IMR-90 (cell line): Measurements from ENCODE around the gene LY6G6D. TPM values are rescaled to one million over a fixed set of nuclear protein-coding genes. Genes with fewer than 3 reads are reported as not detected.
A peak's percentile ranks its signal among the peaks of the same experiment; 100 is the strongest.

Experiments
- ATAC-seq: fragments of 200-7000 bp; cut with Tn5 transposase; 2 replicates; pipeline ENCODE4 v1.9.1; 2020; ENCODE audit warnings: low read depth, mild to moderate bottlenecking, moderate library complexity
- BruUV-seq: library from RNA; stranded (reverse); fragments of 400-500 nt; replicated peaks from 2 replicates; lab custom pipeline; 2021; lab: Mats Ljungman, UMichigan
- CTCF ChIA-PET: fragments of 300-600 bp; formaldehyde crosslinking; extraction: SDS; loops from one replicate; lab custom pipeline; 2021; ENCODE audit warnings: antibody characterized with exemption; lab: Yijun Ruan, JAX
- POLR2A ChIA-PET: fragments of 300-600 bp; sonication (Branson Sonifier 250); formaldehyde crosslinking; loops from one replicate; lab custom pipeline; 2022; ENCODE audit warnings: antibody characterized with exemption; ENCODE audit not compliant: unreplicated experiment; lab: Charles Lee
- DNase-seq: peaks from one replicate; pipeline ENCODE4 v3.0.0; 2013
- H2AFZ ChIP-seq: replicated peaks from 2 replicates; pipeline ENCODE3; 2013; ENCODE audit warnings: low read length, mild to moderate bottlenecking; ENCODE audit not compliant: poor library complexity
- H2AK5ac ChIP-seq: 2 replicates; pipeline ENCODE4 v1.6.1; 2013; ENCODE audit warnings: low read depth, low read length, inconsistent platforms
- H2AK9ac ChIP-seq: replicated peaks from 2 replicates; pipeline ENCODE3; 2013; ENCODE audit warnings: mild to moderate bottlenecking, low read depth, low read length, moderate library complexity; ENCODE audit not compliant: poor library complexity
- H2BK120ac ChIP-seq: 2 replicates; pipeline ENCODE4 v1.6.1; 2013; ENCODE audit warnings: low read depth, low read length, inconsistent platforms
- H2BK15ac ChIP-seq: 3 replicates; pipeline ENCODE4 v1.6.1; 2013; ENCODE audit warnings: low read depth, low read length, inconsistent platforms
- H2BK20ac ChIP-seq: 2 replicates; pipeline ENCODE4 v1.6.1; 2013; ENCODE audit warnings: low read depth, mild to moderate bottlenecking, inconsistent platforms, low read length, moderate library complexity
- H2BK5ac ChIP-seq: 2 replicates; pipeline ENCODE4 v1.6.1; 2013; ENCODE audit warnings: mild to moderate bottlenecking, low read depth, low read length, inconsistent platforms; ENCODE audit not compliant: poor library complexity, severe bottlenecking
- H3K14ac ChIP-seq: replicated peaks from 2 replicates; pipeline ENCODE4 v1.6.1; 2013; ENCODE audit warnings: low read depth, low read length, inconsistent platforms
- H3K18ac ChIP-seq: 2 replicates; pipeline ENCODE4 v1.6.1; 2013; ENCODE audit warnings: low read depth, low read length, control low read depth
- H3K23ac ChIP-seq: 2 replicates; pipeline ENCODE4 v1.6.1; 2013; ENCODE audit warnings: low read depth, low read length, inconsistent platforms
- H3K27ac ChIP-seq: 2 replicates; pipeline ENCODE4 v1.5.1; 2013; ENCODE audit warnings: mild to moderate bottlenecking, control low read depth, low read length; ENCODE audit not compliant: insufficient read depth
- H3K27me3 ChIP-seq: 2 replicates; pipeline ENCODE4 v1.6.1; 2013; ENCODE audit warnings: low read length; ENCODE audit not compliant: control insufficient read depth, insufficient read depth
- H3K36me3 ChIP-seq: 2 replicates; pipeline ENCODE4 v1.6.1; 2013; ENCODE audit warnings: low read length, mixed read lengths; ENCODE audit not compliant: control insufficient read depth, insufficient read depth
- H3K4ac ChIP-seq: 2 replicates; pipeline ENCODE4 v1.6.1; 2013; ENCODE audit warnings: low read depth, low read length, inconsistent platforms
- H3K4me1 ChIP-seq: 2 replicates; pipeline ENCODE4 v1.6.1; 2013; ENCODE audit warnings: low read length, mixed read lengths; ENCODE audit not compliant: control insufficient read depth, insufficient read depth
- H3K4me2 ChIP-seq: 2 replicates; pipeline ENCODE4 v1.6.1; 2013; ENCODE audit warnings: low read depth, mild to moderate bottlenecking, control low read depth, low read length, moderate library complexity
- H3K4me3 ChIP-seq: 2 replicates; pipeline ENCODE4 v1.5.1; 2013; ENCODE audit warnings: low read depth, mild to moderate bottlenecking, control low read depth, low read length, moderate library complexity; ENCODE audit not compliant: insufficient read depth
- H3K56ac ChIP-seq: 2 replicates; pipeline ENCODE4 v1.6.1; 2013; ENCODE audit warnings: low read length, inconsistent platforms; ENCODE audit not compliant: insufficient read depth; ENCODE audit errors: extremely low read depth
- H3K79me1 ChIP-seq, 2 experiments: 2 replicates each; pipeline ENCODE4 v1.6.1; 2013; ENCODE audit warnings: low read length in 2 of 2, inconsistent platforms in 1 of 2, low read depth in 1 of 2
- H3K9ac ChIP-seq: 2 replicates; pipeline ENCODE4 v1.6.1; 2013; ENCODE audit warnings: low read depth, low read length, control low read depth
- H3K9me1 ChIP-seq: 2 replicates; pipeline ENCODE4 v1.6.1; 2013; ENCODE audit warnings: low read length, inconsistent platforms; ENCODE audit not compliant: insufficient read depth
- H3K9me3 ChIP-seq: 2 replicates; pipeline ENCODE4 v1.6.1; 2013; ENCODE audit warnings: low read length; ENCODE audit not compliant: control insufficient read depth, insufficient read depth
- H4K20me1 ChIP-seq: 2 replicates; pipeline ENCODE4 v1.6.1; 2013; ENCODE audit warnings: low read length, inconsistent platforms; ENCODE audit not compliant: insufficient read depth
- H4K5ac ChIP-seq: 2 replicates; pipeline ENCODE4 v1.6.1; 2013; ENCODE audit warnings: mild to moderate bottlenecking, low read depth, low read length, control low read depth
- H4K8ac ChIP-seq, 2 experiments: 2 replicates each; pipeline ENCODE4 v1.6.1; 2013; ENCODE audit warnings: low read depth in 2 of 2, low read length in 2 of 2, control low read depth in 1 of 2, inconsistent platforms in 1 of 2
- H4K91ac ChIP-seq: 2 replicates; pipeline ENCODE4 v1.6.1; 2013; ENCODE audit warnings: low read depth, low read length, inconsistent platforms; ENCODE audit not compliant: insufficient read depth
- CHD1 ChIP-seq: IDR thresholded peaks from 2 replicates; pipeline ENCODE4 v1.6.1; 2012; ENCODE audit warnings: low read depth, low read length, improper control_type of control experiment
- NFE2L2 ChIP-seq: fragments of 150-350 bp; IDR thresholded peaks from 2 replicates; pipeline ENCODE4 v1.6.1; 2016; ENCODE audit warnings: low read depth, mild to moderate bottlenecking, low read length
- POLR2A ChIP-seq: IDR thresholded peaks from 2 replicates; pipeline ENCODE4 v1.6.1; 2012; ENCODE audit warnings: mild to moderate bottlenecking, low read depth, low read length
- RAD21 ChIP-seq: IDR thresholded peaks from 2 replicates; pipeline ENCODE4 v1.6.1; 2012; ENCODE audit warnings: low read length, improper control_type of control experiment
- RFX5 ChIP-seq: IDR thresholded peaks from 2 replicates; pipeline ENCODE4 v1.8.0; 2012; ENCODE audit warnings: low read depth, mild to moderate bottlenecking, low read length, moderate library complexity
- WGBS, 2 experiments: methylation state at CpG; one replicate each; pipeline versions ENCODE4 v1.1.5 to v1.1.7; 2013; ENCODE audit warnings: missing lambda C conversion rate in 2 of 2; ENCODE audit not compliant: insufficient read length in 1 of 2; ENCODE audit errors: extremely low coverage in 2 of 2; 5-methylcytosine and 5-hydroxymethylcytosine counted together
- dilution Hi-C: fragments of 300-500 bp; cut with HindIII; formaldehyde crosslinking; loops from one replicate; pipeline ENCODE4 v1.14.3; 2018; ENCODE audit warnings: low sequenced_read_pairs; ENCODE audit not compliant: unreplicated experiment
- in situ Hi-C: fragments of 300-500 bp; cut with MboI; formaldehyde crosslinking; loops from 3 replicates; pipeline ENCODE4 v1.14.3; 2019; ENCODE audit warnings: low sequenced_read_pairs, inconsistent platforms, mixed read lengths
- intact Hi-C: fragments of 100-400 bp; cut with micrococcal nuclease; formaldehyde crosslinking; loops from 2 replicates; pipeline ENCODE4 v1.10.0; 2022
- polyA plus RNA-seq, 3 experiments: library from polyadenylated mRNA; depleted of rRNA; stranded (reverse); fragments of >200 nt; gene quantifications; 2 replicates each; pipeline ENCODE4 v1.2.3, GENCODE V29; 2012; ENCODE audit warnings: low replicate concordance in 1 of 3
- total RNA-seq: library from RNA; depleted of rRNA; stranded (reverse); fragments of >200 nt; gene quantifications from 2 replicates; pipeline ENCODE4 v1.2.3, GENCODE V29; 2012
- TF ChIP-seq, protein P1 (sequence below): fragments of 150-350 bp; IDR thresholded peaks from 2 replicates; pipeline ENCODE4 v1.6.1; 2017; ENCODE audit warnings: mild to moderate bottlenecking, antibody characterized with exemption, low read length, low read depth
- TF ChIP-seq, protein P2 (sequence below): fragments of 150-350 bp; IDR thresholded peaks from 2 replicates; pipeline ENCODE4 v1.6.1; 2016; ENCODE audit warnings: low read depth, mild to moderate bottlenecking, low read length, moderate library complexity, borderline replicate concordance

The LY6G6D gene
- total and polyA plus RNA-seq, 2 of the 4 experiments (the other 2 are of a cell fraction) = not detected

DNA sequence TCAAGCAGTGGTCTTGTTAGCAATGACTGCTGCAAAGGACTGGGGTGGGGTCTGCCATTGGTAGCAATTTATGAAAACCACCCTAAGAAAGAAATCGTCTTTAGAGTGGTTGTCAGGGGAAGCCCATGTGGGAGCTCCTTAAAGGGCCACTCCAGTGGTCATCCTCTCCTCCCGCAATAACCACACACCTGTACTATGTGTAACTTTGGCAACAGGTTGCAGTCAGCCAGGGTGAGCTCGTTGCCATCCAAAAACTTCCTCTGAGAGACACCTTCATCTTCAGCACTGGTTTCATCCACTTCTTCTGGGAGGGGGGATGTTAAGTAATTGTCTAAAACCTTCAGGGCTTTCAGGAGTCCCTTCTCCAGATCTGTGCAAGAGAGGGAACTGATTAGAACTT is 16.9 kb downstream of the LY6G6D start:
- Histone ChIP-seq H2BK20ac (no peak overlapping the region), H2AK9ac (no peak overlapping the region), H3K27ac (no peak overlapping the region), H2AFZ (no peak overlapping the region), H2AK5ac (no peak overlapping the region), H4K91ac (no peak overlapping the region), H2BK5ac (no peak overlapping the region), H3K4me1 (peaks cover 13% of the 10 kb centered on the region), H3K36me3 (peaks cover 42% of the 10 kb centered on the region), H4K5ac (no peak overlapping the region), H3K18ac (no peak overlapping the region), H3K23ac (0 out of 2 replicates have a peak overlapping the region, but pooled peaks have one; percentile 49), H3K9ac (no peak overlapping the region), H3K4me3 (no peak overlapping the region), H4K8ac (no peak overlapping the region), H3K14ac (no peak overlapping the region), H3K9me1 (peaks cover 10% of the 10 kb centered on the region), H3K9me3 (no peaks in the 10 kb centered on the region), H3K56ac (no peak overlapping the region), H4K20me1 (peaks cover 38% of the 10 kb centered on the region), H2BK15ac (no peak overlapping the region), H3K4me2 (no peak overlapping the region), H3K4ac (no peak overlapping the region), H3K79me1 (peaks cover 3 to 72% of the 10 kb centered on the region in 2 experiments; a peak in 3 of 4 replicates), H2BK120ac (no peak overlapping the region), H3K27me3 (no peaks in the 10 kb centered on the region)
- no TSS peak for BruUV-seq
- CTCF ChIA-PET = interaction anchor here (0.6 kb wide), 1 partner anchor 16 kb away, joined by 3 read pairs; no protein-coding TSS in a partner anchor
- POLR2A ChIA-PET = no interaction called here
- ATAC-seq = no peak
- no peak for DNase-seq
- TF ChIP-seq RAD21 = no peak
- TF ChIP-seq NFE2L2 = no peak
- no peak for TF ChIP-seq CHD1
- TF ChIP-seq, protein P1, sequence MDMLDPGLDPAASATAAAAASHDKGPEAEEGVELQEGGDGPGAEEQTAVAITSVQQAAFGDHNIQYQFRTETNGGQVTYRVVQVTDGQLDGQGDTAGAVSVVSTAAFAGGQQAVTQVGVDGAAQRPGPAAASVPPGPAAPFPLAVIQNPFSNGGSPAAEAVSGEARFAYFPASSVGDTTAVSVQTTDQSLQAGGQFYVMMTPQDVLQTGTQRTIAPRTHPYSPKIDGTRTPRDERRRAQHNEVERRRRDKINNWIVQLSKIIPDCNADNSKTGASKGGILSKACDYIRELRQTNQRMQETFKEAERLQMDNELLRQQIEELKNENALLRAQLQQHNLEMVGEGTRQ = no peak
- no peak for TF ChIP-seq RFX5
- TF ChIP-seq, protein P2, sequence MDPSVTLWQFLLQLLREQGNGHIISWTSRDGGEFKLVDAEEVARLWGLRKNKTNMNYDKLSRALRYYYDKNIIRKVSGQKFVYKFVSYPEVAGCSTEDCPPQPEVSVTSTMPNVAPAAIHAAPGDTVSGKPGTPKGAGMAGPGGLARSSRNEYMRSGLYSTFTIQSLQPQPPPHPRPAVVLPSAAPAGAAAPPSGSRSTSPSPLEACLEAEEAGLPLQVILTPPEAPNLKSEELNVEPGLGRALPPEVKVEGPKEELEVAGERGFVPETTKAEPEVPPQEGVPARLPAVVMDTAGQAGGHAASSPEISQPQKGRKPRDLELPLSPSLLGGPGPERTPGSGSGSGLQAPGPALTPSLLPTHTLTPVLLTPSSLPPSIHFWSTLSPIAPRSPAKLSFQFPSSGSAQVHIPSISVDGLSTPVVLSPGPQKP = no peak
- TF ChIP-seq POLR2A = no peak
- no CpG with 5 or more reads among the region's 3 CpGs for WGBS, 2 experiments
- in situ Hi-C loops = no loop called here
- dilution Hi-C loops = no loop called here
- intact Hi-C loops = no loop called here
